Measurements from ENCODE around the gene DDX28.
"Not testable (repeated sequence)": the region's sequence is repeated elsewhere in the genome, so short reads cannot be mapped to it uniquely, and the experiment has no call there.

Gene DDX28

DNA sequence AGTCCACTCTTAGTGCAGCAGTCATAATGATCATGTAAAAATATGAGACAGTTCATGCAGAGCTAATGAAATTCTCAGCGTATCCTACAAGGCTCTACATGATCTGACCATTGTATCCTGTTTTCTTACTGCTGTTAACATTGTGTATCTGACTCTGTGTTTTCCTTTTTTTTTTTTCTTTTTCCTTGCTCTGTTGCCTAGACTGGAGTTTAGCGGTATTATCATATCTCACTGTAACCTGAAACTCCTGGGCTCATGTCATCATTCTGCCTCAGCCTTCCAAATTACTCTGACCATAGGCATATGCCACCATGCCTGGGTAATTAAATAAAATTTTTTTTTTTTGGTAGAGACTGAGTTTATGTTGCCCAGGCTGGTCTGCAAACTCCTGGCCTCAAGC is 12.2 kb upstream of the DDX28 start:
- no peak for DNase-seq

DNA sequence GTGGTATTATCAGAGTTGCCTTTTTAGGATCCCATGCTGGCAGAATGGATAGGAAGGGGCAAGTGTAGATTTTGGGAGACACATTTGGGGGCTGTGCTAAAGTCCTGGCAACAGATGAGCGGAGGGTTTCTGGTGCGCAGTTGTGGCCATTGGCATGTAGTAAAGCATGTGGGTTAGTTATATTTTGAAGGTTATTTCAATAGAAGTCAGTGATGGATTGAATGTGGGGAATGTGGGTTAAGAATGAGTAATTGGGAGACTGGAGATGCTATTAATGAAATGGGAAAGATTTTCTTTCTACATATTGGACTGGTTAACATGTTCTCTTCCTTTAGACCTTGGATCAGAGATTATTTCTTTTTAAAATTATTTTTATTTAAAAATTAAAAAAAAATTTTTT is 10.1 kb upstream of the DDX28 start:
- no peak for DNase-seq

DNA sequence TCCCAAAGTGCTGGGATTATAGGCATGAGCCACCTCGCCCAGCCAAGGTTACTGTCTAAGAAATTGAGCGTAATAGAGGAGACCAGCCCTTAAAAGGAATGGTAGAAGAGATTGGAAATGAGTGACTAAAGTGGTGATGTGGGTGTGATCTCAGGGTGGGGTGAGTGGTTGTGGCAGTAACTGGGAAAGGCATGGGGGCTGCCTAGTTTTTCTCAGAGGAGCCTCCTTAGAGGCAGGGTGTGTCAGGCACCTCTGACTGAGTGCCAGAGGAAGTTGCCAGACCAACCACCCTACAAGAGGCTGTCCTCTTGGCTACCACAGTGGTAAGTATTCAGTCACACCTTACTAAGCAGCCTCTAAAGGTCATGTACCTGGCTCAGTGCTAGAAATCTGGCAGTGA is 8.9 kb upstream of the DDX28 start:
- no peak for DNase-seq

DNA sequence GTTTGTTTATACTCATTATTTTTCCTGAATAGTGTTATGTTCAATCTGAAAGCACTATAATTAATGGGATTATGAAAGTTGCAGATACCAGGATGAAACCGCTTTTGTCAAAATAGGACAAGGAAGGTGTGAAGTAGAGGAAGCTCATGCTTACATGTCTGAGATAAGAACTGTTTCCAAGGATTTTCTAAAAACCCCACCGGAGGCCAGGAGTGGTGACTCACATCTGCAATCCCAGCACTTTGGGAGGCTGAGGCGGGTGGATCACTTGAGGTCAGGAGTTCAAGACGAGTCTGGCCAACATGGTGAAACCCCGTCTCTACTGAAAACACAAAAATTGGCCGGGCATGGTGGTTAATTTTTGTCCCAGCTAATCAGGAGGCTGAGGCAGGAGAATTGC is 7.1 kb upstream of the DDX28 start:
- not testable (repeated sequence) for DNase-seq

DNA sequence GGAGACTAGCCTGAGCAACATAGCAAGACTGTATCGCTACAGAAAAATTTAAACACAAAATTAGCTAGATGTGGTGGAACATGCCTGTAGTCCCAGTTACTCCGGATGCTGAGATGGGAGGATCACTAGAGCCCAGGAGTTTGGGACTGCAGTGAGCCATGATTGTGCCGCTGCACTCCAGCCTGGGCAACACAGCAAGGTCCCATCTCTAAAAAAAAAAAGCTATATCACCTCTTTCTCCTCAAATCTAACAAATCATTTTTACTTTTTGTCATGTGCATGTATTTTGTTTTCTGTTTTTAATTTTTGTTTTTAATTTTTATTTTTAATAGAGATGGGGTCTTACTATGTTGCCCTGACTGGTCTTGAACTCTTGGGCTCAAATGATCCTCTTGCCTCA is 6.0 kb upstream of the DDX28 start:
- no peak for DNase-seq

DNA sequence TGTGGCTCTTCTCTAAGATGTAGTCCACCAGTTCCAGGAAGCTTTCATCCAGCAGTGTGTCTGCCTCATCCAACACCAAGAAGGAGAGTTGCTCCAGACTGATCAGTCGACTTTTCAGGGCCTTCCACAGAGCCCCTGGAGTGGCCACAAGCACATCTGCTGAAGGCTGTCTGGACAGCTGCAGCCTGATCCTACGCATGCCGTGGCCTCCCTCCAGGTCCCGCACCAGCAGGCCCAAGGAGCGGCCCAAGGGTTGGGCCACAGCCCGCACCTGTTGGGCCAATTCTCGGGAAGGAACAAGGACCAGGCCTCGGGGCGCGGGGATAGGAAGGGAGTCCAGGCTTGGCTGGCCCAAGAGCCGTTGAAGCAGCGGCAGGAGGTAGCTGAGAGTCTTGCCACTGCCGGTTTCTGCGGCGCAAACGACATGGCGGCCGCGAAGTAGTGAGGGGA is 729 bp downstream of the DDX28 start:
- DNase-seq, result no peak

DNA sequence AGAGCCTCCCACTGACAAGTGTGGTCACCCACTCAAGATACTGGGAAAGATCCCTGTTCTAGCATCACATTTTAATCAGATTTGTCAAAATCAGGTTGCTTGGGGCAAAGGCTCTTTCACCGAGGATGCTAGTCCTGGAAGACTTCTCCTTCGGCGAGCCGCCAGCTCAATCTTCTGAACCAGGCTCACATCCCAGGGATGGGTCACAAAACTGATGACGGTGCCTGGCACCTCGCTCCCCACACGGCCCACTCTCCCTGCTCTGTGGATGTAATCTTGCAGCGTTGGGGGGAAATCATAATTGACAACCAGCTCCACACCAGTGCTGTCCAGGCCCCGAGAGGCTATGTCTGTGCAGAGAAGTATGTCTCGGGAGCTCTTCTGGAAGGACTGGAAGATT is 1.5 kb downstream of the DDX28 start:
- DNase-seq, result no peak

DNA sequence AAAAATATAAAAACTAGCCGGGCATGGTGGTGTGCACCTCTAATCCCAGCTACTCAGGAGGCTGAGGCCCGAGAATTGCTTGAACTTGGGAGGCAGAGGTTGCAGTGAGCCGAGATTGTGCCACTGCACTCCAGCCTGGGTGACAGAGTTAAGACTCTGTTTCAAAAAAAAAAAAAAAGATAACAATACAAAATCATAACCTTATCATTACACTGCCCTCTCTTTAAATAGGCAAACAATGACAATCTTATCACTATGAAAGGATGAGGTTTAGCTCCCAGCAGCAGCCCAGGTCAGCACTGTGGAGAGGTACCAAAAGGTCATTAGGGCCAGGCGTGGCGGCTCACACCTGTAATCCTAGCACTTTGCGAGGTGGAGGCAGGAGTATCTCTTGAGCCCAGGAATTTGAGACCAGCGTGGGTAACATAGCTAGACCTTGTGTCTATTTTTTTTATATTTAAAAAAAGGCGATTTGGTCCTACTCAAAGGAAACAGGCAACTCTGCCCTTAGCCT is 3.8 kb downstream of the DDX28 start:
- no peak for DNase-seq

DNA sequence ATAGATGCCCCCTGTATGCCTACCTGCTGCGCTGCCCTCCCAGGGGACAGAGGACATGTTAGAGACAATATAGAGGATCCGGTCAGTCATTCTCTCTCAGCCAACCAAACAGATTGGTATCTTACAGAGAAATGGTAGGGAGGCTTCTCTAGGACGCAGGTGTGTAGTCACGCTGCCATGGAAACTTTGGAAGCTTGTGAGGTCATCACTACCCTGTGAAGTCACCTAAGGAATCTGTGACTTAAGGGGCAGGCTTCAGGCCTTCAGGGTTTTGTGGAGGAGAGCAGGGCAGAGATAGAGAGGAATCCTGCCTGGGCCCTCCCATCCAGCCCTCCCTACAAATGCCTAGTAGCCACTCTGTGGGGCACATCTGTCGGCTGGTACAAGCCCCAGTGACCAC is 7.4 kb downstream of the DDX28 start, which contains the start of gene DPEP2NB:
Gene DPEP2NB (minus strand): TSS at position 231 of the 400 bp plus-strand sequence. CDS start 141 bp downstream, at position 90.
- DNase-seq, result no peak

DNA sequence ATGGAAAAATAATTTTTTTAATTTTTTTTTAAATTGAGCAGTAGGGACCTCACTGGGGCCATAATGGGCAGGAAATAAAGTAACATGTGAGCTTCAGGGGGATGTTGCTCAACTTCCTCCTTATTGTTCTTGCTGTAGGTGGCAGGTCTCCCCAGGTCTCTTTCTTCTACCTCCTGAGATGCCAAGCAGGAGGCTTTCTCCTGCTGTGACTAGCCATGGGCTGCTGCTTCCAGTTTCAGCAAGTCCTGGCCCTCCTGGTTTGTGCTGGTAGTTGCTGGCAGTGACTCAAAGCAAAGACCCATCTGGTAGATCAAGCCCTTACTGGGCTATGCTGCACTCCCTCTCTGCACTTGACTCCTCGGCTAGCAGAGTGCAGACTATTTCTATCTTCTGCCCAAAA is 9.6 kb downstream of the DDX28 start:
- DNase-seq, result no peak

DNA sequence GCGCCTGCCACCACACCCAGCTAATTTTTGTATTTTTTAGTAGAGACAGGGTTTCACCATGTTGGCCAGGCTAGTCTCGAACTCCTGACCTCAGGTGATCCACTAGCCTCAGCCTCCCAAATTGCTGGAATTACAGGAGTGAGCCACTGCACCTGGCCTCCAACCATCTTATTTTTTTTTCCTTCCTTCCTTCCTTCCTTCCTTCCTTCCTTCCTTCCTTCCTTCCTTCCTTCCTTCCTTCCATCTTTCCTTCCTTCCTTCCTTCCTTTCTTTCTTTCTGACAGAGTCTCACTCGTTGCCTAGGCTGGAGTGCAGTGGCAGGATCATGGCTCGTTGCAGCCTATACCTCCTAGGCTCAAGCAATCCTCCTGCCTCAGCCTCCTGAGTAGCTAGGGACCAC is 13.2 kb downstream of the DDX28 start:
- DNase-seq, result not testable (repeated sequence)

DNA sequence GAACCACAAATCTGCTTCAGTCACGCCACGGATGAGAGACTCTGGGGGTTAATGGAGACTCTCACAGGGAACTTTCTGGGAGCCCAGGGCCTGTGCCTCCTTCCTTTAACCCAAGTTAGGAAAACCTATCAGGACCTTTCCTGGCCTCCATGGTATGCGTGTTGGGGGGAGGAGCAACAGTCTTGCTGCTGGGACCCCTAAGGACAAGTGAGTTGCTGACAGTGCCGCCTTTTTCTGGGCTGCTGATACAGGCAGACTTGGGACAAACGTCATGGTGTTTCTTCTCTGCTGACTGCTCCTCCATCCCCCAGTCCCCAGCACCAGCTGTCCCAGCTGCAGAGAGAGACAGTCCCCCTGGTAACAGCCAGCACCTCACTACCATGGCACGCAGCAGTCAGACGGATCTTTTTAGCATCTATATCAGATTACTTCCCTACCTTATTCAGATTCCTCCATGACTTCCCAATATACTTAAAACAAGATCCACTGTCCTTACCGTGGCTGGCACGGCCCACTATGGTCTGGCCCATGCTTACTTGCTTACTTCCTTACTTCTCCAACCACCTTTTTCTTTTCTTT is 13.8 kb downstream of the DDX28 start:
- no peak for DNase-seq

DNA sequence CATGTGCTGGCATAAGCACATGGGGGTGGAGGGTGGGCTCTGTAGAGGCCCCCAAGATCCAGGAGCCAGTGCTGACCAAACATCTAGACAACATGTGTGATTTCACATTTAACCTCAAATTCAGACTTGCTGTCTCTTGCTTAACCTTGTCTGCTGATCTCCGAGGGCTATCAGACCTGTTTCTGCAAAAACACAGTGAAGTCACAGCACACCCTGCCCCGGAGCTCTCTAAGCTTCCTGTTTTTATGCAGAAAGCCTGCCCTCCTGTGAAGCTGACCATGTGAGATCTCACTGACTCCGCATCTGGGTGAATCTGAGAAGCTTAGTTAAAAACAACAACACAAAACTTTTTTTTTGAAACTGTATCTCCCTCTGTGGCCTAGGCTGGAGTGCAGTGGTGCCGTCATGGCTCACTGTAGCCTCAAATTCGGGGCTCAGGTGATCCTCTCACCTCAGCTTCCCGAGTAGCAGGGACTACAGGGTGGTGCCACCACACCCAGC is 17.2 kb downstream of the DDX28 start:
- peak; percentile 54 for DNase-seq

DNA sequence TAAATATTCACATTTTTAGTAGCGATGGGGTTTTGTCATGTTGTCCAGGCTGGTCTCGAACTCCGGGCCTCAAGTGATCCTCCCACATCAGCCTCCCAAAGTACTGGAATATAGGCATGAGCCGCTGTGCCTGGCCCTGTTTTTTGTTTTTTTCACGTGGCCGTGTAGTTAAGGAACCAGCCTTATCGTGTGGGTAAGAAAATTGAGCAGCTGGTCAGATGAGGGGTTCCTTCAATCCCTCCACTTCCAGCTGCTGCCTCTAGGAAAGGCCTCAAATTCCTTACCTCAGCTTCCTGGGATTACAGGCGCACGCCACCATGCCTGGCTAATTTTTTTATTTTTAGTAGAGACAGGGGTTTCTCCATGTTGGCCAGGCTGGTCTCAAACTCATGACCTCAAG is 17.8 kb downstream of the DDX28 start:
- no peak for DNase-seq

DNA sequence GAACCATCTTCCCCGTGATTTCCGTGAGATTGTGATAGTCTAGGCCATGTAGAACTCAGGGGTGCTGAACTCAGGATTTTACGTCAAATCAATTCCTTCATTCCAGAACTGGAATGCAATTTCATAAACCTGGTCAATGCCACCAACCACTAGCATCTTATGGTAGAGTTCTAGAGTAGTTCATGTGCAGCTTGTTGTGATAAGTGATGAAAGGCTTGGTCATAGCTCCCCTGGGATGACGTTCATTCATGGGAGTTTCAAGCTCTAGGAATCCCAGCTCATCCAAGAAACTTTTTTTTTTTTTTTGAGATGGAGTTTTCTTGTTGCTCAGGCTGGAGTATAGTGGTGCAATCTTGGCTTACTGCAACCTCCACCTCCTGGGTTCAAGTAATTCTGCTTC is 20.0 kb downstream of the DDX28 start:
- DNase-seq, result no peak

DNA sequence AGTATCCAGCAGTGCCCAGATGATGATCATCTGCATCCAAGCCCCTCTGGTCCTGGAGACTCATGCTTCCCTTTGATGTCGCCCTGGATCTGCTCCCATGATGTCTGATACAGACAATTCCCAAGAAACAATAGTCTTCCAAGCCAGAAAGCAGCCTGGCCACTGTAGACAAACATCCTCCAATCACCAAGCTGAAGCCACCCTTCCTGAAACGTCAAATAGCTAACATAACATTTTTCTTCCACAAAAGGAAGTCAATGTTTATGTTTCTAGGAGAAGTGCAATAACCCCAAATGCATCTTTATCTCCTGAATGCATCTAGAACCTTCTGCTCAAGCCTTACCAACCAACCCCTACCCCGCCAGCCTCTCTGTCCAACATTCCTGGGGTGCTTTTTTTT is 22.6 kb downstream of the DDX28 start:
- no peak for DNase-seq

DNA sequence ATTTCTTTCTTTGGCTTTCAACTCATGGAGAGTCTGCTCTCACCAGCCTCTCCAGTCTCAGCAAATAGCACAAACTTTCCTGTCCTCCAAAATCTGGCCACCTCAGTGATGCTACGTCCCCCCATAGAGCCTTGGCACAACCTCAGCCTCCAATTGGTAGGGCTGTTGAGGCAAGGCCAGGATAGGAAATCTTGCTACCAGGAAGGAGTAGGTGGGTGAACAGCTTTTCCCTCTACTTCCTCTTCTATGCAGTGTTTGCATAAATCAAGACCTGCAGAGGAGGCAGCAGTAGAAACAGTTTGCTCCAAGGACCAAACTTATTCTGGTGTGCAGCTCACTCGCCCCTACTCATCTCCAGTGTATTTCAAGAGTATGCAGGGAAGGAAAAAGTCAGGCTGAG is 23.0 kb downstream of the DDX28 start:
- no peak for DNase-seq

DNA sequence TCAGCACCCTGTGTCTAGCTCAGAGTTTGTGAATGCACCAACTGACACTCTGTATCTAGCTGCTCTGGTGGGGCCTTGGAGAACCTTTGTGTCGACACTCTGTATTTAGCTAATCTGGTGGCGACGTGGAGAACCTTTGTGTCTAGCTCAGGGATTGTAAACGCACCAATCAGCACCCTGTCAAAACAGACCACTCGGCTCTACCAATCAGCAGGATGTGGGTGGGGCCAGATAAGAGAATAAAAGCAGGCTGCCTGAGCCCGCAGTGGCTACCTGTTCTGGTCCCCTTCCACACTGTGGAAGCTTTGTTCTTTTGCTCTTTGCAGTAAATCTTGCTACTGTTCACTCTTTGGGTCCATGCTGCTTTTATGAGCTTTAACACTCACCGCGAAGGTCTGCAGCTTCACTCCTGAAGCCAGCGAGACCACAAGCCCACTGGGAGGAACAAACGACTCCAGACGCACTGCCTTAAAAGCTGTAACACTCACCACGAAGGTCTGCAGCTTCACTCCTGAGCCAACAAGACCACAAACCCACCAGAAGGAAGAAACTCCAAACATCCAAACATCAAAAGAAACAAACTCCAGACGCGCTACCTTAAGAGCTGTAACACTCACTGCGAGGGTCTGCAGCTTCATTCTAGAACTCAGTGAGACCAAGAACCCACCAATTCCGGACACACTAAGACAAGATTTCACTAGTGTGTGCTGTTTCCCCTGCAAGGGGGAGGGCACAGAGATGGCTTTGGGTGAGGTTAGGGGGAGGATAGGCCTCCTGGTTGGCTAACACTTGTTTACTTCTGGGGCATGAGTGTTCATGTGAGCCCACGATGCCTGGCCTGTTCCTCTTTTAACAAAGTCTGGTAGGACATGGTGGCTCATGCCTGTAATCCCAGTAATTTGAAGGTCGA is 24.0 kb downstream of the DDX28 start, which contains the start of gene DPEP2:
Gene DPEP2 (minus strand): TSS at position 706 of the 910 bp plus-strand sequence. CDS start 6,272 bp downstream, outside the sequence.
- DNase-seq, result peak; percentile 46

DNA sequence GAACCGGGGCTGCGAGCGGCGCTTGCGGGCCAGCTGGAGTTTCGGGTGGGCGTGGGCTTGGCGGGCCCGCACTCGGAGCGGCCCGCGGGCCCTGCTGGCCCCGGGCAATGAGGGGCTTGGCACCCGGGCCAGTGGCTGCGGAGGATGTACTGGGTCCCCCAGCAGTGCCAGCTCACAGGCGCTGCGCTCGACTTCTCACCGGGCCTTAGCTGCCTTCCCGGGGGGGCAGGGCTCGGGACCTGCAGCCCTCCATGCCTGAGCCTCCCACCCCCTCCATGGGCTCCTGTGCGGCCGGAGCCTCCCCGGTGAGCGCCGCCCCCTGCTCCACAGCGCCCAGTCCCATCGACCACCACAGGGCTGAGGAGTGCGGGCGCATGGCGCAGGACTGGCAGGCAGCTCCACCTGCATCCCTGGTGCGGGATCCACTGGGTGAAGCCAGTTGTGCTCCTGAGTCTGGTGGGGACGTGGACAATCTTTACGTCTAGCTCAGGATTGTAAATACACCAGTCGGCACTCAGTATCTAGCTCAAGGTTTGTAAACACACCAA is 24.7 kb downstream of the DDX28 start:
- not testable (repeated sequence) for DNase-seq

DNA sequence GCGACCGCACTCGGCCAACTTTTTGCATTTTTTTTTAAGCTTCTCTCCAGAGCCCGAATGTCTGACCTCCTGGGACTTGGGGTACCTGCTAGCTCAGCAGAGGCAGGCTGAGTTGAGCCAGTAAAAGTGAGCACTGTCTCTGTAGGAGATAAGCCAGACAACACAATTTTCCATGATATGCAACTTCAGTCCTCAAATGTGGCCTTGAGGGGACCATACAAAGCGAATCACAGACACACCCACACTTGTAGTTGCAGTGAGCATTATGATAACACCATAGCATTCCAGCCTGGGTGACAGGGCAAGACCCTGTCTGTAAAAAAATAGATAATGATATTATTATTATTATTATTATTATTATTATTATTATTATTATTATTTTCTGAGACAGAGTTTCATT is 26.4 kb downstream of the DDX28 start:
- no peak for DNase-seq

DNA sequence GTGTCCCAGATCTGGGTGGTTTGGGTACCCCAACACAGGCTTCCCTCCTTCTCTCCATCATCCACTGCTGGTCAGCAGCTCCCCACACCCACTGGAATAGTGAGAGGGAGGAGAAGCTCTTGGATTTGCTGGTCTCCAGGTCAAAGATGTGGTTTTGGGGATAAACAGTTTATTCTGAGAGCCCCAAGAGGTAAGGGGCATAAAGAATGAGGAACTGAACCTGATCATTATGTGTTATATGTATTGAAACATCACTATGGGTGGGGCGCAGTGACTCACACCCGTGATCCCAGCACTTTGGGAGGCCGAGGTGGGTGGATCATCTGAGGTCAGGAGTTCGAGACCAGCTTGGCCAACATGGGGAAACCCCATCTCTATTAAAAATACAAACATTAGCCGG is 27.6 kb downstream of the DDX28 start:
- no peak for DNase-seq

DNA sequence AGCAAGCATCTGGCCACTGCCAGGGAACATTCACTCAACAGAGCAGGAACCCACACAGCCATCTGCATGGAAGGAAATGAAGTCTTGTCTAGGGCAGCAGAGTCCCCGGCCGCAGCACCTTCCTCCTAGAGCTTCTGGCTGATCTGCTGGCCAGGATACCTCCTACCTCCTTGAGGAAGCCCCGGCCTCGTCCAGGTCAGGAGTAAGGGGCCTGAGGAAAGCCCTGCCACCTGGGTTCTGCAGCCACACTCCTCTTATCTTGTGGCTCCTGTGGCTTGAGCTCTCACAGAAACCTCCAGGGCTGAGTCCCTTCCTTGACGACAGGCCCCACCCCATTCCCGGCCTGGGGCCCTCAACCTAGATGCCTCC is 29.0 kb downstream of the DDX28 start:
- not testable (repeated sequence) for DNase-seq

DNA sequence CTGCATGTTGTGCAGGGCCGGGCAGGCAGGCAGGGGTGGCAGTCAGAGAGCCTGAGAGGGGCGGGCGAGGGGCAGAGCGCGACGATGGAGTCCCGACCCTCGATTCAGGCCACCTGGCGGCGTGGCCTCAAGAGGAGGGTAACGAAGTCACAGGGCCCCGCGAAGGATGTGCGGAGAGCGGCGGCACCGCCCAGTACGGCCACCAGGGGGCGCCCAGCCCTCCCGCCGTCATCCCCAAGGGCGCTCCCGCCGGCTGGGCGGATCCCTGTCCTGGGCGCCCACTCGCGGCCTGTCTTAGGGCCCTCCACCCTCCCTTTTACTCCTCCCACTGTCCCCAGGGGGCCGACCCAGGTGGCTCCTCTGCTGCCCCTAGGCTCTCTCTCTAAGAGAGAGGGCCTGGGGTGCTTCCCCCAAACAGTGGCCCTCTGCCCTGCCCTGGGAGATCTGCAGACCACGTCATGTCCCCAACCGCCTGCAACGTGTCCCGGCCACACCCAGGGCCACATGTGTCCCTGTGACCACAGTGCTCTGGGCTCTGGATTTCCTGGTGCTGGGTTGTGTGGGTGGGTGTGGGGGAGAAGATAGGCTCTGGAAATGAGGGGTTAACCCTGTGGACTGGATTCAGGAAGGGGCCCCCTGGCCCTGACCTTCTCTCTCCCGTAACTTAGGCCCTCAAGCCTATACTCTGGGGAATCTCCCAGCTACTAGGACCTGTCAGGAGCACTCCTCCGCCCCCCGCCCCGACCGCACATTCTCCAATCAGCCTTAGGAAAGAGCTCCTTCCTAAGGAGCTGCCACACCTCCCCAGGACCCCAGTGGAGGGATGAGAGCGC is 29.6 kb downstream of the DDX28 start:
- DNase-seq, result peak; percentile 74

Data from activated effector memory CD4-positive, alpha-beta T cell treated with Interleukin-2 at 50 U/mL for 16 hours (primary cell).